Adrenal gland (tissue), 5 donors: ENCODE data around the gene DPYD.

ENCODE experiments used
- CTCF ChIP-seq, 6 experiments: fragments of 450-650 bp in 4 of 6; fragments of 200-600 bp in 2 of 6; sonication (generic) in 1 of 6; IDR thresholded peaks; 1 replicate in 5 of 6; 2 replicates in 1 of 6; pipeline versions ENCODE4 v1.5.1 to v1.8.0; 2016 to 2021; ENCODE audit warnings: antibody characterized with exemption in 6 of 6, mild to moderate bottlenecking in 2 of 6, moderate library complexity in 1 of 6
- POLR2A ChIP-seq, 2 donors: fragments of 450-650 bp; IDR thresholded peaks; one replicate each; pipeline ENCODE4 v1.6.1; 2017; ENCODE audit warnings: antibody characterized with exemption in 2 of 2, mild to moderate bottlenecking in 2 of 2, moderate library complexity in 1 of 2
- donor health status: DM: no; HTN: no; CAD: no.

DNA sequence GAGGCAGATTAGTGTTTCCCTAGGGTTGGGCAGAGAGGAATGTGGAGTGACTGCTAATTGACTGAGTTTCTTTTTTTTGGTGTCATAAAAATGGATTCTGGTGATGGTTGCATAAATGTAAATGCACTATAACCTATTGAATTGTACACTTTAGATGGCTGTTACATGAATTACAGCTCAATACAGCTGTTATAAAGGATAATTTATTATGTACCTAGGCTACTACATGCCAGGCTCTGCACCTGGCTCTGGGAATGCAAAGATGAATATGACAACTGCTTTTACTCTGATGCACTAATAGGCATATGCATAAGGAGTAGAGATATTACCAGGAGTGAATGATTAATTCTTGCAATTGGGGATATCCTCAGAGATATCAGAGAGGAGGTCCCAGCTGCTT, 854.0 kb downstream of the DPYD start:
- TF ChIP-seq CTCF (IDR thresholded peaks at IDR 0.05) (no peak), POLR2A (IDR thresholded peaks at IDR 0.05) (no peak)
